SK-N-SH treated with all-trans-retinoic acid at 6 μM for 48 hours (cell line): ENCODE measurements around the gene PRKAG2.

ENCODE experiments used
- ATAC-seq: fragments of 200-7000 bp; cut with Tn5 transposase; 3 replicates; pipeline ENCODE4 v1.9.1; 2020; ENCODE audit warnings: mild to moderate bottlenecking, moderate library complexity
- ARNTL ChIP-seq: fragments of 450-650 bp; formaldehyde crosslinking; IDR thresholded peaks from 2 replicates; pipeline ENCODE4 v1.5.0; 2020; ENCODE audit warnings: low read depth, mild to moderate bottlenecking, moderate library complexity, borderline replicate concordance
- BACH2 ChIP-seq: fragments of 250-450 bp; sonication (Bioruptor Pico); IDR thresholded peaks from 2 replicates; pipeline ENCODE4 v1.9.0; 2021; ENCODE audit warnings: mild to moderate bottlenecking, borderline replicate concordance
- CSDC2 ChIP-seq: fragments of 250-450 bp; sonication (Bioruptor Pico); IDR thresholded peaks from 2 replicates; pipeline ENCODE4 v1.5.0; 2020; ENCODE audit warnings: mild to moderate bottlenecking, moderate library complexity
- ESRRG ChIP-seq: fragments of 250-450 bp; sonication (Bioruptor Pico); IDR thresholded peaks from 2 replicates; pipeline ENCODE4 v1.6.1; 2021; ENCODE audit warnings: mild to moderate bottlenecking
- GLIS3 ChIP-seq: fragments of 250-450 bp; sonication (Bioruptor Pico); IDR thresholded peaks from 2 replicates; pipeline ENCODE4 v1.5.0; 2020; ENCODE audit warnings: mild to moderate bottlenecking, moderate library complexity
- ISL1 ChIP-seq: fragments of 250-450 bp; sonication (Bioruptor Pico); IDR thresholded peaks from 2 replicates; pipeline ENCODE4 v2.1.2; 2022; ENCODE audit warnings: mild to moderate bottlenecking, moderate library complexity
- RARB ChIP-seq: fragments of 250-450 bp; sonication (Bioruptor Pico); IDR thresholded peaks from 2 replicates; pipeline ENCODE4 v1.8.0; 2021; ENCODE audit warnings: mild to moderate bottlenecking, moderate library complexity
- SNAI2 ChIP-seq: fragments of 250-450 bp; sonication (Bioruptor Pico); IDR thresholded peaks from 2 replicates; pipeline ENCODE4 v1.5.0; 2020; ENCODE audit warnings: mild to moderate bottlenecking, moderate library complexity
- TOX ChIP-seq: fragments of 250-450 bp; sonication (Bioruptor Pico); IDR thresholded peaks from 2 replicates; pipeline ENCODE4 v1.8.0; 2021; ENCODE audit warnings: mild to moderate bottlenecking, moderate library complexity, borderline replicate concordance
- ZFP3 ChIP-seq: fragments of 250-450 bp; sonication (Bioruptor Pico); IDR thresholded peaks from 2 replicates; pipeline ENCODE4 v1.5.0; 2020; ENCODE audit warnings: mild to moderate bottlenecking, moderate library complexity
- ZFP30 ChIP-seq: fragments of 450-650 bp; formaldehyde crosslinking; IDR thresholded peaks from 2 replicates; pipeline ENCODE4 v1.5.0; 2022; ENCODE audit warnings: mild to moderate bottlenecking, moderate library complexity
- ZNF565 ChIP-seq: fragments of 450-650 bp; formaldehyde crosslinking; conservative IDR thresholded peaks from 2 replicates; pipeline ENCODE4 v1.5.0; 2020; ENCODE audit warnings: low read depth, mild to moderate bottlenecking, moderate library complexity
- ZNF70 ChIP-seq: fragments of 450-650 bp; formaldehyde crosslinking; IDR thresholded peaks from 2 replicates; pipeline ENCODE4 v1.5.0; 2020; ENCODE audit warnings: mild to moderate bottlenecking, moderate library complexity
- ZNF8 ChIP-seq: fragments of 450-650 bp; formaldehyde crosslinking; IDR thresholded peaks from 2 replicates; pipeline ENCODE4 v1.5.0; 2020; ENCODE audit warnings: mild to moderate bottlenecking, moderate library complexity
- TF ChIP-seq, protein P1 (sequence below): fragments of 250-450 bp; sonication (Bioruptor Pico); IDR thresholded peaks from 2 replicates; pipeline ENCODE4 v1.5.0; 2020; ENCODE audit warnings: mild to moderate bottlenecking, moderate library complexity
- TF ChIP-seq, protein P2 (sequence below): fragments of 250-450 bp; sonication (Bioruptor Pico); IDR thresholded peaks from 2 replicates; pipeline ENCODE4 v1.8.0; 2020; ENCODE audit warnings: mild to moderate bottlenecking, moderate library complexity, borderline replicate concordance
- TF ChIP-seq, protein P3 (sequence below): fragments of 250-450 bp; sonication (Bioruptor Pico); IDR thresholded peaks from 2 replicates; pipeline ENCODE4 v1.8.0; 2021; ENCODE audit warnings: low read depth, mild to moderate bottlenecking, moderate library complexity, borderline replicate concordance
- TF ChIP-seq, protein P4 (sequence below): fragments of 250-450 bp; sonication (Bioruptor Pico); IDR thresholded peaks from 2 replicates; pipeline ENCODE4 v1.5.1; 2020; ENCODE audit warnings: low read depth, mild to moderate bottlenecking, moderate library complexity
- TF ChIP-seq, protein P5 (sequence below): fragments of 250-450 bp; sonication (Bioruptor Pico); IDR thresholded peaks from 2 replicates; pipeline ENCODE4 v1.5.1; 2021; ENCODE audit warnings: mild to moderate bottlenecking, moderate library complexity

Gene PRKAG2

DNA sequence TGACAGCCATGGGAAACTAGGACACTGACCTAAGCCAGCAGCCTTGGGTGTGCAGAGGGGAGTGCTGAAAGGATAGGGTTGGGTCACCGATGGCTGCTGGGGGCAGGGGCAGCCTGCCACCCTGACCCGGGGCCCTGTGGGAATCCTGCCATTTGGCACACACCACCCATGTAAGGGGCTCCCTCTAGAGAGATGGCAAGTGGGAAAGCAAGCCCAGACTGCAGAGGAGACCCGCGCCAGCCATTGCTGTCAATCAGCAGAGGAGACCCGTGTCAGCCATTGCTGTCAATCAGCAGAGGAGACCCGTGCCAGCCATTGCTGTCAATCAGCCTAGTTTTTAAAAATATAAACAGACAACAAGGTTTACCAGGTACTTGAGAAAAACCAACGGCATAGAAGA is 27.4 kb upstream of the PRKAG2 start (continued):
- TF ChIP-seq, protein P1, sequence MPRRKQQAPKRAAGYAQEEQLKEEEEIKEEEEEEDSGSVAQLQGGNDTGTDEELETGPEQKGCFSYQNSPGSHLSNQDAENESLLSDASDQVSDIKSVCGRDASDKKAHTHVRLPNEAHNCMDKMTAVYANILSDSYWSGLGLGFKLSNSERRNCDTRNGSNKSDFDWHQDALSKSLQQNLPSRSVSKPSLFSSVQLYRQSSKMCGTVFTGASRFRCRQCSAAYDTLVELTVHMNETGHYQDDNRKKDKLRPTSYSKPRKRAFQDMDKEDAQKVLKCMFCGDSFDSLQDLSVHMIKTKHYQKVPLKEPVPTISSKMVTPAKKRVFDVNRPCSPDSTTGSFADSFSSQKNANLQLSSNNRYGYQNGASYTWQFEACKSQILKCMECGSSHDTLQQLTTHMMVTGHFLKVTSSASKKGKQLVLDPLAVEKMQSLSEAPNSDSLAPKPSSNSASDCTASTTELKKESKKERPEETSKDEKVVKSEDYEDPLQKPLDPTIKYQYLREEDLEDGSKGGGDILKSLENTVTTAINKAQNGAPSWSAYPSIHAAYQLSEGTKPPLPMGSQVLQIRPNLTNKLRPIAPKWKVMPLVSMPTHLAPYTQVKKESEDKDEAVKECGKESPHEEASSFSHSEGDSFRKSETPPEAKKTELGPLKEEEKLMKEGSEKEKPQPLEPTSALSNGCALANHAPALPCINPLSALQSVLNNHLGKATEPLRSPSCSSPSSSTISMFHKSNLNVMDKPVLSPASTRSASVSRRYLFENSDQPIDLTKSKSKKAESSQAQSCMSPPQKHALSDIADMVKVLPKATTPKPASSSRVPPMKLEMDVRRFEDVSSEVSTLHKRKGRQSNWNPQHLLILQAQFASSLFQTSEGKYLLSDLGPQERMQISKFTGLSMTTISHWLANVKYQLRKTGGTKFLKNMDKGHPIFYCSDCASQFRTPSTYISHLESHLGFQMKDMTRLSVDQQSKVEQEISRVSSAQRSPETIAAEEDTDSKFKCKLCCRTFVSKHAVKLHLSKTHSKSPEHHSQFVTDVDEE = no peak

DNA sequence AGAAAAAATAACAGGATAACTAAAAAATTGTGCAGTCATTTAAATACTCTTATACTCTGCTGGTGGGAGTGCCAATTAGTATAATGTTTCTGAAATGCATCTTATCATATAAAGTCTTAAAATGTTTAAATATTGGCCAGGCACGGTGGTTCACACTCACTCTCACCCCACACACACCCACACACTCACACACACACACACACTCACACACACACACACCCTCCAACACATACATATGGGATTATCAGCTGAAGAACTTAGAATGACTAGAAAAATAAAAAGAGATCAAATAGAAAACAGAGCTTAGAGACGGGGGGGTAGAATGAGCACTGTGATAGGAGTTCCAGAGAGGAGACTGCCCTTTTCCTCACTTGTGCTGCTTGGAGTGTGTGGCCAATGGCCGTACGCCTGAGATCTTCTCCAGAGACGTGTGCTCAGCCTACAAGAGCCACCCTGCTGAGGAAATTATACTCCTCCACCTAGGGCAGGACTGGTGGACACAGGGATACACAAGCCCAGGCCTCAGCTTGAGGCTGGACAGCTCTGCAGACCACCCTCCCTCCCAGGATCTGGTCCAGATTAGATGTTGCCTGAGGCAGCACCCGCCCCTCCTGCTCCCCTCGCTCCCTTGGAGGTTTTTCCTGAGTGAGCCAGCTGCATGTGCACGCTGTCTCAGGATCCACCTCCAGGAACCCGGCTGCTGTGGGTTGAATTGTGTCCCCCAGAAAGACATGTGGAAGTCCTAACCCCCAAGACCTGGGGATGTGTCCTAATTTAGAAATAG is 26.5 kb upstream of the PRKAG2 start:
- no peak for TF ChIP-seq ZNF565 (CRISPR knock-in tag)
- TF ChIP-seq, protein P2, sequence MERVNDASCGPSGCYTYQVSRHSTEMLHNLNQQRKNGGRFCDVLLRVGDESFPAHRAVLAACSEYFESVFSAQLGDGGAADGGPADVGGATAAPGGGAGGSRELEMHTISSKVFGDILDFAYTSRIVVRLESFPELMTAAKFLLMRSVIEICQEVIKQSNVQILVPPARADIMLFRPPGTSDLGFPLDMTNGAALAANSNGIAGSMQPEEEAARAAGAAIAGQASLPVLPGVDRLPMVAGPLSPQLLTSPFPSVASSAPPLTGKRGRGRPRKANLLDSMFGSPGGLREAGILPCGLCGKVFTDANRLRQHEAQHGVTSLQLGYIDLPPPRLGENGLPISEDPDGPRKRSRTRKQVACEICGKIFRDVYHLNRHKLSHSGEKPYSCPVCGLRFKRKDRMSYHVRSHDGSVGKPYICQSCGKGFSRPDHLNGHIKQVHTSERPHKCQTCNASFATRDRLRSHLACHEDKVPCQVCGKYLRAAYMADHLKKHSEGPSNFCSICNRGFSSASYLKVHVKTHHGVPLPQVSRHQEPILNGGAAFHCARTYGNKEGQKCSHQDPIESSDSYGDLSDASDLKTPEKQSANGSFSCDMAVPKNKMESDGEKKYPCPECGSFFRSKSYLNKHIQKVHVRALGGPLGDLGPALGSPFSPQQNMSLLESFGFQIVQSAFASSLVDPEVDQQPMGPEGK (CRISPR knock-in tag) = no peak
- TF ChIP-seq, protein P1 = no peak
- no peak for TF ChIP-seq ZNF8 (CRISPR knock-in tag)
- TF ChIP-seq TOX = no peak
- no peak for TF ChIP-seq ZFP3 (CRISPR knock-in tag)
- no peak for TF ChIP-seq GLIS3 (CRISPR knock-in tag)
- TF ChIP-seq ISL1 (CRISPR knock-in tag) = no peak
- TF ChIP-seq, protein P3, sequence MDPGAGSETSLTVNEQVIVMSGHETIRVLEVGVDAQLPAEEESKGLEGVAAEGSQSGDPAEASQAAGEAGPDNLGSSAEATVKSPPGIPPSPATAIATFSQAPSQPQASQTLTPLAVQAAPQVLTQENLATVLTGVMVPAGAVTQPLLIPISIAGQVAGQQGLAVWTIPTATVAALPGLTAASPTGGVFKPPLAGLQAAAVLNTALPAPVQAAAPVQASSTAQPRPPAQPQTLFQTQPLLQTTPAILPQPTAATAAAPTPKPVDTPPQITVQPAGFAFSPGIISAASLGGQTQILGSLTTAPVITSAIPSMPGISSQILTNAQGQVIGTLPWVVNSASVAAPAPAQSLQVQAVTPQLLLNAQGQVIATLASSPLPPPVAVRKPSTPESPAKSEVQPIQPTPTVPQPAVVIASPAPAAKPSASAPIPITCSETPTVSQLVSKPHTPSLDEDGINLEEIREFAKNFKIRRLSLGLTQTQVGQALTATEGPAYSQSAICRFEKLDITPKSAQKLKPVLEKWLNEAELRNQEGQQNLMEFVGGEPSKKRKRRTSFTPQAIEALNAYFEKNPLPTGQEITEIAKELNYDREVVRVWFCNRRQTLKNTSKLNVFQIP = no peak
- no peak for TF ChIP-seq ESRRG (CRISPR knock-in tag)
- TF ChIP-seq ZNF70 (CRISPR knock-in tag) = no peak
- TF ChIP-seq RARB (CRISPR knock-in tag) = no peak
- no peak for TF ChIP-seq BACH2
- TF ChIP-seq ARNTL (CRISPR knock-in tag) = no peak
- TF ChIP-seq, protein P4, sequence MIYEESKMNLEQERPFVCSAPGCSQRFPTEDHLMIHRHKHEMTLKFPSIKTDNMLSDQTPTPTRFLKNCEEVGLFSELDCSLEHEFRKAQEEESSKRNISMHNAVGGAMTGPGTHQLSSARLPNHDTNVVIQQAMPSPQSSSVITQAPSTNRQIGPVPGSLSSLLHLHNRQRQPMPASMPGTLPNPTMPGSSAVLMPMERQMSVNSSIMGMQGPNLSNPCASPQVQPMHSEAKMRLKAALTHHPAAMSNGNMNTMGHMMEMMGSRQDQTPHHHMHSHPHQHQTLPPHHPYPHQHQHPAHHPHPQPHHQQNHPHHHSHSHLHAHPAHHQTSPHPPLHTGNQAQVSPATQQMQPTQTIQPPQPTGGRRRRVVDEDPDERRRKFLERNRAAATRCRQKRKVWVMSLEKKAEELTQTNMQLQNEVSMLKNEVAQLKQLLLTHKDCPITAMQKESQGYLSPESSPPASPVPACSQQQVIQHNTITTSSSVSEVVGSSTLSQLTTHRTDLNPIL (CRISPR knock-in tag) = no peak
- TF ChIP-seq CSDC2 (CRISPR knock-in tag) = no peak
- TF ChIP-seq ZFP30 (CRISPR knock-in tag) = no peak
- no peak for ATAC-seq

DNA sequence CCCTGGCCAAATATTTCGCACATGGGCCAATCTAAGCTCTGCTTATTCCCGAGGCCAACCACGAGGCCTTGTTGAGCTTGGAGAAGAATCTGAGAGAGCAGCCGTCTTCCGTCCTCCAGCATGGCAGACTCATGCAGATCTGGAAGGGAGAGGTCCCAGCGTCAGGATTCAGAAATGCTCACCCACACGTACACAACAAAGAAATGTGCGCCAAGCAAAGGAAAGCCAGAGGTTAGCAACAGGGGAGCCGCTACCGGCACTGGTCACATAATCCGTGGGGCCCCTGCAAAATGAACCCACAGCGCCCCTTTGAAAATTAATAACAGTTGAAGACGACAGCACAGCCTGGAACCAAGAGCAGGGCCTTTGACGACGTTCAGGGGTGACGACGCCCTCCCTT is 25.4 kb upstream of the PRKAG2 start:
- no peak for ATAC-seq
- TF ChIP-seq ZNF8 (CRISPR knock-in tag) (no peak), ZFP3 (CRISPR knock-in tag) (no peak), GLIS3 (CRISPR knock-in tag) (no peak), CSDC2 (CRISPR knock-in tag) (no peak), SNAI2 (CRISPR knock-in tag) (no peak), ZNF565 (CRISPR knock-in tag) (no peak), ZFP30 (CRISPR knock-in tag) (no peak), ESRRG (CRISPR knock-in tag) (no peak)
- TF ChIP-seq, protein P4 (CRISPR knock-in tag) = no peak
- TF ChIP-seq, protein P2 (CRISPR knock-in tag) = no peak
- TF ChIP-seq, protein P5, sequence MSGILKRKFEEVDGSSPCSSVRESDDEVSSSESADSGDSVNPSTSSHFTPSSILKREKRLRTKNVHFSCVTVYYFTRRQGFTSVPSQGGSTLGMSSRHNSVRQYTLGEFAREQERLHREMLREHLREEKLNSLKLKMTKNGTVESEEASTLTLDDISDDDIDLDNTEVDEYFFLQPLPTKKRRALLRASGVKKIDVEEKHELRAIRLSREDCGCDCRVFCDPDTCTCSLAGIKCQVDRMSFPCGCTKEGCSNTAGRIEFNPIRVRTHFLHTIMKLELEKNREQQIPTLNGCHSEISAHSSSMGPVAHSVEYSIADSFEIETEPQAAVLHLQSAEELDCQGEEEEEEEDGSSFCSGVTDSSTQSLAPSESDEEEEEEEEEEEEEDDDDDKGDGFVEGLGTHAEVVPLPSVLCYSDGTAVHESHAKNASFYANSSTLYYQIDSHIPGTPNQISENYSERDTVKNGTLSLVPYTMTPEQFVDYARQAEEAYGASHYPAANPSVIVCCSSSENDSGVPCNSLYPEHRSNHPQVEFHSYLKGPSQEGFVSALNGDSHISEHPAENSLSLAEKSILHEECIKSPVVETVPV (CRISPR knock-in tag) = no peak
- TF ChIP-seq, protein P3 = no peak
